ENCODE results near the gene LSM10. TPM values are rescaled to one million over a fixed set of nuclear protein-coding genes. Genes with fewer than 3 reads are reported as not detected.

The LSM10 gene
- total and polyA plus RNA-seq, 2 donors from 2014 or later, result 29.5 to 91.6 TPM

GRCh38 chr1:36346741-36347370 lies 50.9 kb downstream of the LSM10 start:
- DNase-seq, result no peak
- FAIRE-seq, result no peak
- Histone ChIP-seq H3K36me3 (ENCODE audit: control insufficient read depth in 2 of 3, insufficient read depth in 3 of 3, low read length in 3 of 3) (peaks cover 2 to 30% (median 29%) of the 10 kb centered on the region in 3 donors), H3K4me1 (ENCODE audit: control insufficient read depth in 2 of 3, insufficient read depth in 2 of 3, low read depth in 1 of 3, low read length in 3 of 3) (peaks cover 0 to 11% (median 6%) of the 10 kb centered on the region in 3 donors), H3K9me3 (ENCODE audit: control insufficient read depth in 2 of 3, insufficient read depth in 1 of 3, low read length in 3 of 3) (no peaks in the 10 kb centered on the region), H3K27me3 (ENCODE audit: control insufficient read depth, insufficient read depth, low read length) (no peaks in the 10 kb centered on the region), H3K27ac (ENCODE audit: low read depth in 2 of 2, low read length in 2 of 2) (no peak overlapping the region), H3K4me3 (ENCODE audit: low read length in 3 of 3) (no peak overlapping the region), H3K9ac (ENCODE audit: low read length in 3 of 3) (no peak overlapping the region)
- TF ChIP-seq, protein P1, sequence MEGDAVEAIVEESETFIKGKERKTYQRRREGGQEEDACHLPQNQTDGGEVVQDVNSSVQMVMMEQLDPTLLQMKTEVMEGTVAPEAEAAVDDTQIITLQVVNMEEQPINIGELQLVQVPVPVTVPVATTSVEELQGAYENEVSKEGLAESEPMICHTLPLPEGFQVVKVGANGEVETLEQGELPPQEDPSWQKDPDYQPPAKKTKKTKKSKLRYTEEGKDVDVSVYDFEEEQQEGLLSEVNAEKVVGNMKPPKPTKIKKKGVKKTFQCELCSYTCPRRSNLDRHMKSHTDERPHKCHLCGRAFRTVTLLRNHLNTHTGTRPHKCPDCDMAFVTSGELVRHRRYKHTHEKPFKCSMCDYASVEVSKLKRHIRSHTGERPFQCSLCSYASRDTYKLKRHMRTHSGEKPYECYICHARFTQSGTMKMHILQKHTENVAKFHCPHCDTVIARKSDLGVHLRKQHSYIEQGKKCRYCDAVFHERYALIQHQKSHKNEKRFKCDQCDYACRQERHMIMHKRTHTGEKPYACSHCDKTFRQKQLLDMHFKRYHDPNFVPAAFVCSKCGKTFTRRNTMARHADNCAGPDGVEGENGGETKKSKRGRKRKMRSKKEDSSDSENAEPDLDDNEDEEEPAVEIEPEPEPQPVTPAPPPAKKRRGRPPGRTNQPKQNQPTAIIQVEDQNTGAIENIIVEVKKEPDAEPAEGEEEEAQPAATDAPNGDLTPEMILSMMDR (IDR thresholded peaks at IDR 0.05; ENCODE audit: borderline replicate concordance, extremely low read depth, insufficient read depth), result no peak
- intact Hi-C loops (cut with DNase I), result no loop called here

DNA sequence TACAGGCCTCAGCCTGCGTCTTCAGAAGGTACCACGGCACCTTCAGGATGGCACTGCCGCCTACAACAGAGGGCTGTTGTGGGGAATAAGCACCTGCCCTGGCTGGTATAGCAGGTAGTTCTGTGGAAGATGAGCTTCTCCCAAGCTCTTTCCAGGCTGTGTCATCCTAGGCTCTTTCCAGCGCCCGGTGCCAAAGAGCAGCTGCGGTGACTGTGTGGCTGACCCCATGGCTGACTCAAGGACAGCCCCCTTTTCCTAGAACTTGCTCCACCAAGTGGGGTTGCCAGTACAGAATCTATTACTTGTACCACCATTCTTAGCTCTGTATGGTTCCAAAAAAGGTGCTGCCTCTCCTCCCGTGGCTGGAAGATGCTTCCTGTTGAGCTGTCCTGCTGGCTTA lies 52.4 kb downstream of the LSM10 start:
- no peak overlapping the region for H3K27ac ChIP-seq (ENCODE audit: low read depth in 2 of 2, low read length in 2 of 2)
- TF ChIP-seq, protein P1 (IDR thresholded peaks at IDR 0.05; ENCODE audit: borderline replicate concordance, extremely low read depth, insufficient read depth), result no peak
- intact Hi-C loops (cut with DNase I), result no loop called here

GRCh38 chr1:36344395-36344680 lies 53.4 kb downstream of the LSM10 start:
- intact Hi-C loops (cut with DNase I), result loop anchor here (5.0 kb wide), 1 partner anchor 78 kb away; no protein-coding TSS in a partner anchor
- peaks cover 0 to 5% (median 0%) of the 10 kb centered on the region in 3 donors for H3K4me1 ChIP-seq (ENCODE audit: control insufficient read depth in 2 of 3, insufficient read depth in 2 of 3, low read depth in 1 of 3, low read length in 3 of 3)
- peak in 1 of 5 donors; percentile 73 for DNase-seq
- H3K27me3 ChIP-seq (ENCODE audit: control insufficient read depth, insufficient read depth, low read length), result no peaks in the 10 kb centered on the region
- H3K4me3 ChIP-seq (ENCODE audit: low read length in 3 of 3), result no peak overlapping the region
- peaks cover 2 to 34% (median 29%) of the 10 kb centered on the region in 3 donors for H3K36me3 ChIP-seq (ENCODE audit: control insufficient read depth in 2 of 3, insufficient read depth in 3 of 3, low read length in 3 of 3)
- TF ChIP-seq, protein P1 (IDR thresholded peaks at IDR 0.05; ENCODE audit: borderline replicate concordance, extremely low read depth, insufficient read depth), result no peak
- no peaks in the 10 kb centered on the region for H3K9me3 ChIP-seq (ENCODE audit: control insufficient read depth in 2 of 3, insufficient read depth in 1 of 3, low read length in 3 of 3)
- no peak for FAIRE-seq
- H3K9ac ChIP-seq (ENCODE audit: low read length in 3 of 3), result no peak overlapping the region
- no peak overlapping the region for H3K27ac ChIP-seq (ENCODE audit: low read depth in 2 of 2, low read length in 2 of 2)

More for the DNA sequence above, 52.4 kb downstream of the LSM10 start:
- peaks cover 2 to 34% (median 29%) of the 10 kb centered on the region in 3 donors for H3K36me3 ChIP-seq (ENCODE audit: control insufficient read depth in 2 of 3, insufficient read depth in 3 of 3, low read length in 3 of 3)
- no peak for FAIRE-seq
- peaks cover 0 to 4% (median 0%) of the 10 kb centered on the region in 3 donors for H3K4me1 ChIP-seq (ENCODE audit: control insufficient read depth in 2 of 3, insufficient read depth in 2 of 3, low read depth in 1 of 3, low read length in 3 of 3)
- H3K9ac ChIP-seq (ENCODE audit: low read length in 3 of 3), result no peak overlapping the region
- H3K9me3 ChIP-seq (ENCODE audit: control insufficient read depth in 2 of 3, insufficient read depth in 1 of 3, low read length in 3 of 3), result no peaks in the 10 kb centered on the region
- no peak overlapping the region for H3K4me3 ChIP-seq (ENCODE audit: low read length in 3 of 3)
- H3K27me3 ChIP-seq (ENCODE audit: control insufficient read depth, insufficient read depth, low read length), result no peaks in the 10 kb centered on the region
- no peak for DNase-seq
